ENCODE results near the gene UNC45A. TPM values are rescaled to one million over a fixed set of nuclear protein-coding genes. Genes with fewer than 3 reads are reported as not detected.
"Not testable (repeated sequence)": the region's sequence is repeated elsewhere in the genome, so short reads cannot be mapped to it uniquely, and the experiment has no call there.

UNC45A gene
- total RNA-seq, 1 donor from 2014 or later = 30.3 TPM

DNA sequence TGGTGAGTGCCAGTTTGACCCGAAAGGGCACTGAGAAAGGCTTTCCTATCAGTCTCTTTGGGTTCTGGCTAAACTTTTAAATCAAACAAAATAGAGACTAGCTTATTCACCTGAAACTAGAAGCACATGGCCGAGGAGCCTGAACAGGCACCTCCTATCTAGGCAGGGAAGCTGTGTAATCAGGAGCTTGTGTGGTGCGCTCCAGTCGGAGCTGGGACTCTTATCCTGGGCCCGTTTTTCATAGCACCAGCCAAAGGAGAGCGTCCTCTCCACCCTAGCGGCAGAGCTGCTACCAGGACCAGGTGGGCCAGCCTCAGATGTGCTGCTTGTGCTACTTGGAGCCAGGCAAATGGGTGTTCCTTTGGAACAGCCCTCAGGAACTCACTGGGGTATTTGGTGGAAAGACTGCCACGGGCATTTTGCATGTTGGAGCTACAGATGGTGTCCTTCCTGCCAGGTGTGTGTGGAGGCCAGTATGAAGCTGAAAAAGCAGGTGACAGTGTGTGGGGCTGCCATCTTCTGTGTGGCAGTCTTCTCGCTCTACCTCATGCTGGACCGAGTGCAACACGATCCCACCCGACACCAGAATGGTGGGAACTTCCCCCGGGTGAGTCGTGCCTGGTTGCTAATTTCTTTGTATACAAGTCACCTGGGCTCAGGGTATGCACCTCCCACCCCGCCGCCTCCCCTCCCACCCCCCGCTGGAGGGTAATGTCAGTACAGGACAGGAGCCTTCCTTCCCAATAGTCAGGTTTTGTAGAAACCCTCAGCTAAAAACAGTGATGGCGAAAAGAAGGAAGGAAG, 31.1 kb upstream of the UNC45A start:
- H3K36me3 ChIP-seq (ENCODE audit: control insufficient read depth in 3 of 3, insufficient read depth in 3 of 3, low read length in 3 of 3) = peaks cover 33 to 39% (median 38%) of the 10 kb centered on the region in 3 donors
- peak overlapping the region; percentile 76 to 92 (median 84) for H3K9ac ChIP-seq (ENCODE audit: low read depth in 1 of 3, low read length in 3 of 3)
- peaks cover 15 to 36% (median 25%) of the 10 kb centered on the region in 3 donors for H3K4me1 ChIP-seq (ENCODE audit: control insufficient read depth in 3 of 3, insufficient read depth in 3 of 3, low read length in 3 of 3)
- H3K27ac ChIP-seq (ENCODE audit: low read depth, low read length) = peak overlapping the region; percentile 85
- no peaks in the 10 kb centered on the region for H3K9me3 ChIP-seq (ENCODE audit: control insufficient read depth in 3 of 3, low read length in 3 of 3)
- no peaks in the 10 kb centered on the region for H3K27me3 ChIP-seq (ENCODE audit: control insufficient read depth in 3 of 3, insufficient read depth in 3 of 3, low read length in 3 of 3)
- H3K4me3 ChIP-seq (ENCODE audit: low read length in 3 of 3) = peak overlapping the region; percentile 80 to 93 (median 92)

- Histone ChIP-seq H3K4me1 (ENCODE audit: control insufficient read depth in 3 of 3, insufficient read depth in 3 of 3, low read length in 3 of 3) (peaks cover 15 to 36% (median 25%) of the 10 kb centered on the region in 3 donors), H3K27me3 (ENCODE audit: control insufficient read depth in 3 of 3, insufficient read depth in 3 of 3, low read length in 3 of 3) (no peaks in the 10 kb centered on the region), H3K27ac (ENCODE audit: low read depth, low read length) (no peak overlapping the region), H3K36me3 (ENCODE audit: control insufficient read depth in 3 of 3, insufficient read depth in 3 of 3, low read length in 3 of 3) (peaks cover 38 to 47% (median 43%) of the 10 kb centered on the region in 3 donors), H3K9me3 (ENCODE audit: control insufficient read depth in 3 of 3, low read length in 3 of 3) (no peaks in the 10 kb centered on the region), H3K9ac (ENCODE audit: low read depth in 1 of 3, low read length in 3 of 3) (no peak overlapping the region), H3K4me3 (ENCODE audit: low read length in 3 of 3) (no peak overlapping the region)
Observed at GRCh38 chr15:90904746-90905145, 30.3 kb upstream of the UNC45A start.

GRCh38 chr15:90905306-90906180, 29.5 kb upstream of the UNC45A start:
- Histone ChIP-seq H3K27ac (ENCODE audit: low read depth, low read length) (no peak overlapping the region), H3K27me3 (ENCODE audit: control insufficient read depth in 3 of 3, insufficient read depth in 3 of 3, low read length in 3 of 3) (no peaks in the 10 kb centered on the region), H3K4me3 (ENCODE audit: low read length in 3 of 3) (no peak overlapping the region), H3K9me3 (ENCODE audit: control insufficient read depth in 3 of 3, low read length in 3 of 3) (no peaks in the 10 kb centered on the region), H3K36me3 (ENCODE audit: control insufficient read depth in 3 of 3, insufficient read depth in 3 of 3, low read length in 3 of 3) (peaks cover 46 to 55% (median 51%) of the 10 kb centered on the region in 3 donors), H3K9ac (ENCODE audit: low read depth in 1 of 3, low read length in 3 of 3) (peak overlapping the region in 1 of 3 donors; percentile 66), H3K4me1 (ENCODE audit: control insufficient read depth in 3 of 3, insufficient read depth in 3 of 3, low read length in 3 of 3) (peaks cover 15 to 36% (median 25%) of the 10 kb centered on the region in 3 donors)

DNA sequence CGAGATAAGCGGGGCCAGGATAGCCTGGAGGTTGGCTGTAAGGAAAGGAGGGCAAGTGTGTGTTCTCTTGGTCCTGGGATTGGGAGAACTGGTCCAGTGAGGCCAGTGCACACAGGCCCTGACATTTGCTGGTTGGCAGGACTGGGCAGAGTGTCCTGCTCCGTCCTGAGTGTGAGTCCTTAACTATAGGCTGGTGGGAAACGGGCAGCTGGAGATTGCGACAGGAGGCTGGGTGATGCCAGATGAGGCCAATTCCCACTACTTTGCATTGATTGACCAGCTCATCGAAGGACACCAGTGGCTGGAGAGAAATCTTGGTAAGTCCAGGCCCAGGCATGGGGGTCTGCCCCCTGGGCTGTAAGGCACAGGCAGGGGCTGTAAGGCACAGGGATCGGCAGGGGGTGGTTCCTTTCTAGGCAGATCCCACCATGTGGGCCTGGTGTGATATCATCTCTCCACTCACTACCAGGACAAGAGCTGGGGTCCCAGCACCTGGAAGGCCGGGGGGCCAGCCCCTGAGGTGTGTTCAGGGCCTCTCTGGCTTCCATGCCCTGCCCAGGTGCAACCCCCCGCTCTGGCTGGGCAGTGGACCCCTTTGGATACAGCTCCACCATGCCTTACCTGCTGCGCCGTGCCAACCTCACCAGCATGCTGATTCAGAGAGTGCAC, 28.8 kb upstream of the UNC45A start:
- Histone ChIP-seq H3K27me3 (ENCODE audit: control insufficient read depth in 3 of 3, insufficient read depth in 3 of 3, low read length in 3 of 3) (no peaks in the 10 kb centered on the region), H3K9me3 (ENCODE audit: control insufficient read depth in 3 of 3, low read length in 3 of 3) (no peaks in the 10 kb centered on the region), H3K9ac (ENCODE audit: low read depth in 1 of 3, low read length in 3 of 3) (peak overlapping the region in 1 of 3 donors; percentile 66), H3K27ac (ENCODE audit: low read depth, low read length) (no peak overlapping the region), H3K36me3 (ENCODE audit: control insufficient read depth in 3 of 3, insufficient read depth in 3 of 3, low read length in 3 of 3) (peaks cover 53 to 62% (median 59%) of the 10 kb centered on the region in 3 donors), H3K4me3 (ENCODE audit: low read length in 3 of 3) (no peak overlapping the region), H3K4me1 (ENCODE audit: control insufficient read depth in 3 of 3, insufficient read depth in 3 of 3, low read length in 3 of 3) (peaks cover 15 to 36% (median 25%) of the 10 kb centered on the region in 3 donors)

DNA sequence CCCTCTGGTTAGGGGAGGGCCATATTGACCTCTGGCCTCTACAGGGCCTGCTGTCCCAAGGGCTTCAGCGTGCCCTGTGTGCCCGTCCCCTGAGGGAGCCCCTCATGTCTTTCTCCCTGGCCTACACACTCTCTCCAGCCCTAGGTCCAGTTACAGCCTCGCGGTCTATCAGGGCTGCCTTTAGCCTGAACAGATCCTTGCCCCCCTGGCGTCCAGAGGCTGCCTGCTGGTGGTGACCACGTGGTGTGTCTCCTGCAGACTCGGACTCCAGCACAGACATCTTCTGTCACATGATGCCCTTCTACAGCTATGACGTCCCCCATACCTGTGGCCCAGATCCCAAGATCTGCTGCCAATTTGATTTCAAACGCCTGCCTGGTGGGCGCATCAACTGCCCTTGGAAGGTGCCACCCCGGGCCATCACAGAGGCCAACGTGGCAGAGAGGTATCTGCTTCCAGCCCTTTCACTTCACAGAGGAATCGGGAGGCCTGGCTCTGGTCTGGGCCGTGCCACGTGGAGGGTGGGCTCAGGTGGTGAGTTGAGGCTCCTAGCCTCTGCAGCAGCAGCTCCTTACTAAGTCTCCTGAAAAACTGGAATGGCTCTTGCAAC, 27.9 kb upstream of the UNC45A start:
- H3K36me3 ChIP-seq (ENCODE audit: control insufficient read depth in 3 of 3, insufficient read depth in 3 of 3, low read length in 3 of 3) = peaks cover 62 to 71% (median 67%) of the 10 kb centered on the region in 3 donors
- peaks cover 10 to 29% (median 18%) of the 10 kb centered on the region in 3 donors for H3K4me1 ChIP-seq (ENCODE audit: control insufficient read depth in 3 of 3, insufficient read depth in 3 of 3, low read length in 3 of 3)
- no peak overlapping the region for H3K9ac ChIP-seq (ENCODE audit: low read depth in 1 of 3, low read length in 3 of 3)
- H3K27me3 ChIP-seq (ENCODE audit: control insufficient read depth in 3 of 3, insufficient read depth in 3 of 3, low read length in 3 of 3) = no peaks in the 10 kb centered on the region
- no peak overlapping the region for H3K4me3 ChIP-seq (ENCODE audit: low read length in 3 of 3)
- no peaks in the 10 kb centered on the region for H3K9me3 ChIP-seq (ENCODE audit: control insufficient read depth in 3 of 3, low read length in 3 of 3)
- H3K27ac ChIP-seq (ENCODE audit: low read depth, low read length) = peak overlapping the region; percentile 16

DNA sequence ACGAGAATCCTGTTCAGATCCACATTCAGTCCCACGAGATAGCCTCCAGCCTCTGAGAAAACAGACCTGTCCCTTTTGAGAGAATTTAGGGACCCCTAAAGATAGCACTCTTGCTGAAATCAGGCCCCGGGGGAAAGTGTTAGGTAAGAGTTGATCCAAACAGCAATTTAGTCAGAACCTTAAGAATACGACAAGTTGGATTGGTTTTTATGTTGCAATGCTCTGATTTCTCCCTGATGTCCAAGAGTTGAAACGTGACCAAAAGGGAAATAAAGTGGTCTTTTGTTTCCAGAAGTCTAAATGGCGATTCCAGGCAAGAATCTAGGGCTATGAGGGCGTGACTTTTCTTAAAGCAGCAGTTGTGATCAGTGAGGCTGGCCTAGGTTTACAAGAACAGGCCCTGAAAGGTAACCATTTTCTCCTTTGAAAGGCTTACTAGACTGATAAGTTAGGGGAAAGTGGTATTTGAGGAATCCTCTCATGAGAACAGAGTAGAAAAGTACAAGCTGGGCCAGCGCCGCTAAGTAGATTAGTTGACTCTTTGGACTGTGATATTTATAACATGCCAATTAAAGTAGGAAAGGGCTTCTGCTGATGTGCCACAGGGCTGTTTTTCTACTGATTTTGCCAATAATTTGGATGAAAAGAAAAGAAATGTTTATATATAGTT, 27.1 kb upstream of the UNC45A start:
- H3K36me3 ChIP-seq (ENCODE audit: control insufficient read depth in 3 of 3, insufficient read depth in 3 of 3, low read length in 3 of 3) = peaks cover 70 to 79% (median 76%) of the 10 kb centered on the region in 3 donors
- H3K9me3 ChIP-seq (ENCODE audit: control insufficient read depth in 3 of 3, low read length in 3 of 3) = no peaks in the 10 kb centered on the region
- H3K9ac ChIP-seq (ENCODE audit: low read depth in 1 of 3, low read length in 3 of 3) = peak overlapping the region in 1 of 3 donors; percentile 21
- peak overlapping the region; percentile 16 for H3K27ac ChIP-seq (ENCODE audit: low read depth, low read length)
- no peak overlapping the region for H3K4me3 ChIP-seq (ENCODE audit: low read length in 3 of 3)
- peaks cover 9 to 28% (median 17%) of the 10 kb centered on the region in 3 donors for H3K4me1 ChIP-seq (ENCODE audit: control insufficient read depth in 3 of 3, insufficient read depth in 3 of 3, low read length in 3 of 3)
- no peaks in the 10 kb centered on the region for H3K27me3 ChIP-seq (ENCODE audit: control insufficient read depth in 3 of 3, insufficient read depth in 3 of 3, low read length in 3 of 3)

DNA sequence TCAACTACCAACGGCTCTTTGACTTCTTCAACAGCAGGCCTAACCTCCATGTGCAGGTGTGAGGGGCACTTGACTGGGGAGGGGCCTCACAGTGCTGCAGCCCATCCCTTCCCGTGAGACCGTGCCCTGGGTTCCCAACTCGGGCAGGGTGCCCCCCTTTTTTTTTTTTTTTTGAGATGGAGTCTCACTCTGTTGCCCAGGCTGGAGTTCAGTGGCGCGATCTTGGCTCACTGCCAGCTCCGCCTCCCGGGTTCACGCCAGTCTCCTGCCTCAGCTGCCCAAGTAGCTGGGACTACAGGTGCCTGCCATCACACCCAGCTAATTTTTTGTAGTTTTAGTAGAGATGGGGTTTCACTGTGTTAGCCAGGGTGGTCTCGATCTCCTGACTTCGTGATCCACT, 25.6 kb upstream of the UNC45A start:
- not testable (repeated sequence) for H3K9ac ChIP-seq (ENCODE audit: low read depth in 1 of 3, low read length in 3 of 3); H3K27ac ChIP-seq (ENCODE audit: low read depth, low read length); H3K4me3 ChIP-seq (ENCODE audit: low read length in 3 of 3); H3K27me3 ChIP-seq (ENCODE audit: control insufficient read depth in 3 of 3, insufficient read depth in 3 of 3, low read length in 3 of 3); H3K9me3 ChIP-seq (ENCODE audit: control insufficient read depth in 3 of 3, low read length in 3 of 3)
- peaks cover 84 to 94% (median 90%) of the 10 kb centered on the region in 3 donors for H3K36me3 ChIP-seq (ENCODE audit: control insufficient read depth in 3 of 3, insufficient read depth in 3 of 3, low read length in 3 of 3)
- H3K4me1 ChIP-seq (ENCODE audit: control insufficient read depth in 3 of 3, insufficient read depth in 3 of 3, low read length in 3 of 3) = peaks cover 0 to 22% (median 16%) of the 10 kb centered on the region in 3 donors

DNA sequence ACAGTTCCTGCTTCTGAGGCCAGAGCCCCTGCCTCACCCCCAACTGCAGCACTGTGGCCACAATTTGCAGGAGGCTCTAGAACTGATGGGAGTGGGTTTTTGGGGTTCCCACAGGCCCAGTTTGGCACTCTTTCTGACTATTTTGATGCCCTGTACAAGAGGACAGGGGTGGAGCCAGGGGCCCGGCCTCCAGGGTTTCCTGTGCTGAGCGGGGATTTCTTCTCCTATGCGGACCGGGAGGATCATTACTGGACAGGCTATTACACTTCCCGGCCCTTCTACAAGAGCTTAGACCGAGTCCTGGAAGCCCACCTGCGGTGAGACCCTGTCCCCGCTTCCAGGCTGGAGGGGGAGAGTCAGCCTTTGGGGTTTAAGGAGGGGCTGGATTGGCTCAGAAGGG, 25.1 kb upstream of the UNC45A start:
- Histone ChIP-seq H3K4me3 (ENCODE audit: low read length in 3 of 3) (no peak overlapping the region), H3K9me3 (ENCODE audit: control insufficient read depth in 3 of 3, low read length in 3 of 3) (no peaks in the 10 kb centered on the region), H3K9ac (ENCODE audit: low read depth in 1 of 3, low read length in 3 of 3) (no peak overlapping the region), H3K27me3 (ENCODE audit: control insufficient read depth in 3 of 3, insufficient read depth in 3 of 3, low read length in 3 of 3) (no peaks in the 10 kb centered on the region), H3K27ac (ENCODE audit: low read depth, low read length) (no peak overlapping the region), H3K4me1 (ENCODE audit: control insufficient read depth in 3 of 3, insufficient read depth in 3 of 3, low read length in 3 of 3) (peaks cover 4 to 23% (median 17%) of the 10 kb centered on the region in 3 donors), H3K36me3 (ENCODE audit: control insufficient read depth in 3 of 3, insufficient read depth in 3 of 3, low read length in 3 of 3) (peaks cover 85 to 91% (median 90%) of the 10 kb centered on the region in 3 donors)

All from skeletal muscle tissue (tissue), 4 donors.